ENCODE results near the gene SETBP1.

The SETBP1 gene

DNA sequence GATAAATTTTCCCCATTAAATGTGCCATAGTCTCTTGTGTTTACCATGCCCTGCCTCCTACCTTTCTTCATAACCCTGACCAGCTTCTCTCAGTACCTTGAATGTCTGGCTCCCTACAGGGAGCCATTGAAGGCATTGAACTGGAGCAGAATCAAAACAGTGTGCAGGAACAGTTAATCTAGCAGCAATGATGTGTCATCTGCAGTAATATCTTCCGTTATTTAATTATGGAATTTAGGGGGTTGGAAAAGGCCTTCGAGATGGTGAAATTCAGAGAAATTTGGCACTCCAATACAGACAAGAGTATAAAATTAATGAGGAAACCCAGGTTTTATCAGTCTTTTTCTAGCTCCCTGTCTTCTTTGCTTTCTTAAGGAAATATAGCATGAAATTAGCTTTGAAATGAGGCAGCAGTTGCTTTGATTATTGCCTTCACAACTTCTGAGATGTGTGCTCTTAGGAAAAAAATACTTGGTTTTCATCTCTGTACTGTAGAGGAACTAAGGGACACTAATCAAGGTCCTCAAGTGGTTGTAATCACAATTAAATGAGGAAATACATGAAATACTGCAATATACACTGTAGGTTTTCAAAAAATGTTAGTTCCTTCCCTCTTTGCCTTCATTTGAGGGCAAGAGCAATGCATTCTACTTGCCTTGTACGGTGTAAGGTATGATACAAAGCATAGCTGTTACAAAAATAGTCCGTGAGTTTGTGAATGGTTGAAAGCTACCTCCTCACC is 369.1 kb downstream of the SETBP1 start:
- FAIRE-seq: no peak

DNA sequence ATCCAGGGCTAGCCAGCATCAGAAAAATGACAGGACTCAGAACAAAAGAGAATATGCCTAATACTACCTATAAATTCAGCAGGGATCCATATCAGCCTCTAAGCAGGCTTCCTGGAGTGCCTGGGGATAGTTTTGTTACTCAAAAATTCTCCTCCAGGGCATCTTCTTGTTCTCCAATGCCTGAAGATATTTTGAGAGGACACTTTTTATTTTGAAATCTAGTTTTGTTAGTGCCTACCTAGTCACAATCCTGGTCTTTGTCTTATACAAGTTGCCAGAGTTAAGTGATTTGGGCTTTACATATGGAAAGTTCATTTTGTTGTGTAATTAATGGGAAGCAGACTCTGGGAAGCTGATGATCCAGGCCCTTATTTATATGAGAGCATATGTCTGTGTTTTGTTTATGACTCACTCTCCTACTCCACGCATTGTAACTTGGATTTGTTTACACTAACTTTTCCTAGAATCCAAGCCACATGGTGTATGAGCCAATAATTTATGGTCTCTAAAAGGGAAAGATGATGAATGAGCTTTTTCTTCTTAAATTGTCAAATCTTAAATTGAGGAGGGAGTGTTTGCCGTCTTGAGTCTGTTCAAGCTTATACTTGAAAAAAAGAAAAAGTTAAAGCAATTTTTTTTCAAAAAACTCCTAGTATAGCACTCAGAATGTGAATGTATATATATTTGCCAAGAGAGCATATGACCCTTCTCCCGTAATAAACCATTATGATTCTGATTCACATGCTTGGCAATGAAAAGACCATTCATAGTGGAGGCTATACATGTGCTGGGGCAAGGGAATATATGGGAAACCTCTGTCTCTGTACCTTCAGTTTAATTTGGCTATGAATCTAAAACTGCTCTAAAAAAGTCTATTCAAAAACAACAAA is 370.3 kb downstream of the SETBP1 start:
- no peak for FAIRE-seq

DNA sequence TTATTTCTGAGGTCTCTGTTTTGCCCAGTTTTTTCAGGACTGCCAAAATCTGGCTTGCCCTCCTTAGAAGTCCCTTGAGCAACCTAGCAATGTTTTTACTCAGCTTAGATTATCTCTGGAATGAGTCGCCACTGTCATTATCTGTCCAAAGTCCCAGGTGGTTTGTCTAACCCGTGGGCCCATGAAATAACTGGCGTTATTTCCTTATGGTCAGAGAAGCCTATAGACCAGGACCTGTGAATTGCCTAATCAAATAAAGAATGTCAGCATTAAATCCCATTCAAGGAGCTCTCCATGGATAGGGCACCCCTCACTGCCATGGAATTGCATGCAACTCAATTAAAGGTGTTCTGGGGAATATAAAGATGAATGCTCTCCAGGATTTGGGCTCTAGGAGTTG is 373.9 kb downstream of the SETBP1 start:
- no peak for FAIRE-seq

DNA sequence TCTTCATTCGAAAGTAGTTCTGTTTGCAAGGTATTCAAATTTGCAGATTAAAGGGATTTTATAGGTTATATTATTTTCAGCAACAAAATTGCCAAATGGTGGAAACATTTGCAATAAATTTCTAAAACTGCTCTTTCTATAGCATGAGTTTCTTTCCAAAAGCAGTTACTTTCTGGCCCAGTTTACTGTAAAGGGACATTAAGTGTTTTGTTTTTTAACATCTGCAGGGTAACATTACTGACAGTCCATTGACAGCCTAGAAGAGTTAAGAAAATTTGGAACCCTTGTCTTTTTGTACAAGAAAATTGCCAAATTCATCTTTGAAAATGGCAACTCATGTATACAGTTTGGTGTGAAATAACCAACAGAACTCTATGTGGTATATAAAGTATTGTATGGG is 375.1 kb downstream of the SETBP1 start:
- no peak for FAIRE-seq

DNA sequence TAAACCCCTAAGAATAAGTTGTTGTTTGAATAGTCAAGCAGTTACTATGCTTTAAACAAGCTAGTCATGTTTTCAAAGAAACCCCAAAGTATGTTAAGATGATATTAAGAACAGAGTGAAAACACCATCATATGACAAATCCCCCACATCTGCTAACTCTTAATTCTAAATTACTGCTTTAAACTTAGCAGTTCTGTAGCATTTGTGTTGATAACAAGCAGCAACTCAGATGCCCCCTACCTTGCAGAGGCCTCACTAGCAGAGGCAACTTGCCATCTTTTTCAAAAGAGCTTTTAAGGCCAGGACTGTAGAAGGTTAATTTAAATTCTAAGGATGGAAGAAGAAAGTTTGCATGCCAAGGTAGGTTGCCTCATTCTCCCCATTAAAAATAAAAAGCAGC is 376.2 kb downstream of the SETBP1 start:
- FAIRE-seq: no peak

DNA sequence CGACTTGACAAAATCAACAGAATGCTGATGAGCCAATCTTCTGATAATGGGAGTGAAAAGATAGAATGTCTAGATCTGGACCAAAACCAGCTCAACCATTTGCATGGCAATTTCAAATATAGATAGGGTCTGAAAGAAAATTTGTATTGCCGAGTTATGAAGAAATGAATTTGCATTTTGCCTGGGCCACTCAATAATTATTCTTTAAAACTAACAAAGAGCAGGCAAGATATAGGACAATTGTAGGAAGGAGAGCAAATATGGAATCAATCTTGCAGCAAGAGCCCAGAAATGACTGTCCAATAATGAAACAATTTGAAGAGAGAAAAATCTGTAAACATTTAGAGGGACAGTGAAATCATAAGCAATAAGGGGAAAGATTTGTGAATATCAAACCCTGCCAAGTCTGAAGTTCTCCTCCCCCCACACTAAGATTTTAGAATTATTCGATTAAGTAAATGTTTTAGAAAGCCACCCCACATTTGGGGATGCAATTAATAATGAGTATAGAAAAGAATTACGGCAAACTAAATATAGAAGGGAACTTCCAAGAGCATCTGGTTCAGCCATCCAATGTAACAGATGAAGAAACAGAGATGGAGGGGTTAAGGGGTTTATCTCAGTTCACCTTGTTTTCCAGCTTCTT is 377.4 kb downstream of the SETBP1 start:
- no peak for FAIRE-seq

DNA sequence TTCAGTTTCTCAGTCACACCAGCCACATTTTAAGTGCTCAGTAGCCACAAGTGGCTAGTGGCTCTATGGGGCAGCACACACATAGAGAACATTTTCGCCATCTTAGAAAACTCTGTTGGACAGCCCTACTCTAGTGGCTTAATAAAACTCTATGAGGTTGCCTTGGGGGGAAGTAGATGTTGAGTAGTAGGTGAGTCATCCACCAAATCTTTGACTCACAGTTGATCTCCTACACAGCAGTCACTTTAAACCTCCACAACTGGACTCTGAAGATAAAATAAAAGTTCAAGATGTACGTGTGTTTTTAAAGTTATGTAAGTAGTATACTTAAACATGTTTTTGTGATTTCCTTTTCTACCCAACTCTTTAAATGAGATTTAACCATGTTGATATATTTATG is 379.0 kb downstream of the SETBP1 start:
- FAIRE-seq: no peak

DNA sequence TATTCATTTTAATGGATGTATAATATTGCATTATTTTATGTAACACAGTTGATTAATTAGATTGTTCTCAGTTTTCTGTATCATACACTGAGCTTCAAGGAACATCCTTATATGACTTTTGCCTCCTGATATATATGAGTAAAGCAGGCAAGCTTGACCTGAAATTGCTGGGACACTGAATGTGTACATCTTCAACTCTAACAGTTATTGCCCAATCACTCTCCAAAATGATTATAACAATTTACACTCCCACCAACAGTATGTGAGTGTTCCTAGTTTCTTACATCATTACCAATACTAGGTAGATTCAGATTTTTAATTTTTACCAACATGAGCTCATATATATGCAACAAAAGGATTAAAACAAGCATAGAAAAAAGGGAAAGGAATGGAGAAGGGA is 379.4 kb downstream of the SETBP1 start:
- FAIRE-seq: no peak

DNA sequence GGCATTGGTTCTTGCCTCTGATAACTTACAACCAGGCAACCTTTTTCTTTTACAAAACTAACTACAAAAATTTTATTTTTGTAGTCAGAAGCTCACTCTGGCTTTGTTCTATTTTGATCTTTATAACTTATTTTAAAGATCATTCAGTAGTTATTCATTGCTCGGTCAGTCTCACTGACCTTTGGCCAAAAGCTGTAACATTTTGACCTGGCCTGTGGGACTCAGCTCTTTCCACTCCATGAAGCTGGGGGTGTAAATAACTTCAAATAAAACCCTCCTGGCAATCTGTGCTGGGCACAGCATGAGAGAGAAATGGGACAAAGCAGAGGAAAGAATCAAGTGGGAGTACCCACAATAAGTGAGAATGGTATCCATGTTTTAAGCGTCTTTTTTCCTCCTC is 380.7 kb downstream of the SETBP1 start:
- FAIRE-seq: no peak

DNA sequence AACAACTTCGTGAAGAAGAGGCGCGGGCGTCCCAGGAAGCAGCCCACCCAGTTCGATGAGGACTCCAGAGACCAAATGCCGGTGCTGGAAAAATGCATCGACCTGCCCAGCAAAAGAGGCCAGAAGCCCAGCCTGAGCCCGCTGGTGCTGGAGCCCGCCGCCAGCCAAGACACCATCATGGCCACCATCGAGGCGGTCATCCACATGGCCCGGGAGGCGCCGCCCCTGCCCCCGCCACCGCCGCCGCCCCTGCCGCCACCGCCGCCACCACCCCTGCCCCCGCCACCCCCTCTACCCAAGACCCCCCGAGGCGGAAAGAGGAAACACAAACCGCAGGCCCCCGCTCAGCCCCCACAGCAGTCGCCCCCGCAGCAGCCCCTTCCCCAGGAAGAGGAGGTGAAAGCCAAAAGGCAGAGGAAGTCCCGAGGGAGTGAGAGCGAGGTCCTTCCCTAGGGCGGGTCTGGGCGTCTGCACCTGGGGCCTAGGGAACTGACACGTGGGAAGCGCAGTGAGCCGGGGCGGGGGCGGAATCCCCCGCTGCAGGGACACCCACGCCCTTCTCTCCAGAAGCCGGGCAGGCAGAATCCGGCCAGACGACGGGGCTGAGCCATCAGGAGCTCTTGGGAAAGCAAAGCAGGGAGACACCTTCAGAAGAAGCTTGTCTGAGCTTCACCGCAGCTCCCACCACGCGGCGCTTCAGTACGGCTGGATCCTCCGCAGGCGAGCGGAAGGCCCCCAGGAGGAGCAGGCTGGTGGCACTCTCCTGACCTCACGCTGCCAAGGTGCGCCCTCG is 382.8 kb downstream of the SETBP1 start:
- no peak for FAIRE-seq

DNA sequence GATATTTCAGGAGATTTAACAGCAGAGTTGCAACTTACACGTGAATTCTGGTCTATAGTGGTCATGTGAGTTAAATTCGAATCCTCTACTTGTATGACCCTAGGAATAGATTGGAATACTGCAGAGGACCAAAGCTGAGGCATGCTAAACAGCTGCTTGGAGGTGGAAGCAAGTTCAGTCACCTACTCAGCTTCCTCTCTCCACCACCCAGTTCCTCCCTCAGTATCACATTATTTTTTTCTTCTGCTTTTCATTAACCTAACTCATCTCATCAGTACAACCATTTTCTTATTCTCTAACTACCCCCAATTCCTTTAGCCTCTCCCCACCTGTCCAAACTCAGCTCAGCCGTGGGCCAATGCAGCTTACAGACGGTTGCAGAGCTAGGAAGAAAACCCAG is 385.5 kb downstream of the SETBP1 start:
- no peak for FAIRE-seq

DNA sequence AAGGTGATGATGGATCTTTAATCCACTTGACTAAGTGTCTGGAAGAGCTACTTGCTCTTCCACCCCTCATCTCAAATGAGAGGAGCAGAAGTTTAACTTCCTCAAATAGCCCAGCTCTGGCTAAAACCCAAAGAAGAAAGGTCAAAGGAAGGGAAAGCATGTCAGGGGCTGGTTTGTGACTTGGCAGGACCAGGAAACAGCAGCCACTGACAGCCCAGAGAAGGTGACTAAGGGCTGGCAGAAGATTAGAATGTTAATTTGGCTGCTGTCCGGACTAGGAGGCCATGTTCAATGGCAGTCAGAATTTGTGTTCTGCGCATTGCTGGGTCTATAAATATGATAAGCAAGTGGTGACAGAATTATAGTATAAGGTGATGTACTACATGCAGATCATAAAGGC is 386.2 kb downstream of the SETBP1 start:
- FAIRE-seq: no peak

DNA sequence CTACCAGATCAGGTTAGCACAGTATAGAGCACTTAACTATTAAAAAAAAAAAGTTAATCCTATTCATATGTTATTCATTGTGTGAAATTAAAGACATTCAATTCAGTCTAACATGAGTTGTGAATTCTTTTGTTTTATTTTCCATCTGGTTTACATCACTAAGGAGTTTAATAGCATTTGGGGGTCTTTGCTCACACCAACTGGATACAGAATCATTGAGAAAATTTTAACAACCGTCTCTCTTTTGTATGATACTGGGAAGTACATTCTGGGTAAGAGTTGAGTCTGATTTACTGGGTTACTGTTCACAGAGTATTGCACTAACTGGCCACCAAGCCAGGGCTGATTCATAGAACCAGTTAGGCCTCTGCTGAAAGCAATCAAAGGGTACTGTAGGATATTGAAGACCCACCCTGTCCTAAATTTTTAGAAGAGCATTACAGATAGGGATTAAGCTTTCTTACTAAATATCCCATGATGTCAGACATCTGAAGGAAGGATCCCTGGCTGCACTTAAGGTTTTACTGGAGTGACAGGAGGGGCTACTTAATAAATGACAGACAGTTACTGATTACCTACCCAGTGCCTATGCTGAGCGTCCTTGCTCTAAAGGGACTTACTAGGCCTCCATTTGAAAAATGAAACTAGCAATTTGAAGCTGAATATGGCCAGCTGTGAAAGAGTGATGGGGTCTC is 387.9 kb downstream of the SETBP1 start:
- FAIRE-seq: no peak

DNA sequence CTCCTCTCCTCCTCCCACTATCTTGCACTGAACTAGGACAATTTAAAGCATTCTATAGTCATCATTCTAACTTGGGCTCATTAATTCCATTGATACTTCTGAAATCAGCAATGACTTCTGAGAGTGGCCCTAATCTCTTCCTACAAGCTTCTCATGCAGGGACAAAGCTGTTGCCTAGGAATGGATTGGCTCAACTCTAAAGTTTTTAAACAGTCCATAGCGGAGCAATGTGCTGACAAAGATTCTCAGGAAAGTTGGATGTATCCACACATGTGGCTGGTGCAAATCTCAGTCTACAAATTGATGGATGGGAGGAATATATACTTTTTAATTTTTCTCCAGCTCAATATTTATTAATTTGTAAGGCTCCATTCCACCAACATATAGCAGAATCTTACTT is 388.9 kb downstream of the SETBP1 start:
- no peak for FAIRE-seq

DNA sequence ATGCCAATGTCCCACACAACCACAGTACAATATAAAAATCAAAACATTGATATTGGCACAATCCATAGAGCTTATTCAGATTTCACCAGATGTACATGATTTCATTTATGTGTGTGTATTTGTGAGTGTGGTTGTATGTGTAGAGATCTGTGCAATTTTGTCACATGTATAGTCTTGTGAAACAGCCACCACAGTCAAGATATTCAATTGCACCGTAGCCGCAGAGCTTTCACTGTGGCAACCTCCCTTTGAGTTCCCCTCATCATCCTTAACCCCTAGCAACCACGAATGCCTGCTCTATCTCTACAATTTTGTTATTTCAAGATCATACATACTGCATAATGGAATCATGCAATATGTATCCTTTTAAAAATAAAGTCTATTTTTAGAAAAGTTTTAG is 391.3 kb downstream of the SETBP1 start:
- FAIRE-seq: no peak

DNA sequence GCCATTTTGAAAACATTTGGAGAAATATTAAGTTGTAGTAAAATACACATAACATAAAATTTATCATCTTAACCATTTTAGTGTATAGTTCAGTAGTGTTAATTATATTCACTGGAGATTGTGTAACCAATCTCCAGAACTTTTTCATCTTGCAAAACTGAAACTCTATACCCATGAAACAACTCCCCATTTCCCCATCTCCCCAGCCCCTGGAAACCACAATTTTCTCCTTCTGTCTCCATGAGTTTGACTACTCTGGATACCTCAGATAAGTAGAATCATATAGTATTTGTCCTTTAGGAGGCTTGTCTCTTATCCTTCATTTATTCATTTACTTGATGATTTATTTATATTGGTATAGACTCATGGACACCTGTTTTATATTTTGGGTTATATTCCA is 392.9 kb downstream of the SETBP1 start:
- FAIRE-seq: no peak

DNA sequence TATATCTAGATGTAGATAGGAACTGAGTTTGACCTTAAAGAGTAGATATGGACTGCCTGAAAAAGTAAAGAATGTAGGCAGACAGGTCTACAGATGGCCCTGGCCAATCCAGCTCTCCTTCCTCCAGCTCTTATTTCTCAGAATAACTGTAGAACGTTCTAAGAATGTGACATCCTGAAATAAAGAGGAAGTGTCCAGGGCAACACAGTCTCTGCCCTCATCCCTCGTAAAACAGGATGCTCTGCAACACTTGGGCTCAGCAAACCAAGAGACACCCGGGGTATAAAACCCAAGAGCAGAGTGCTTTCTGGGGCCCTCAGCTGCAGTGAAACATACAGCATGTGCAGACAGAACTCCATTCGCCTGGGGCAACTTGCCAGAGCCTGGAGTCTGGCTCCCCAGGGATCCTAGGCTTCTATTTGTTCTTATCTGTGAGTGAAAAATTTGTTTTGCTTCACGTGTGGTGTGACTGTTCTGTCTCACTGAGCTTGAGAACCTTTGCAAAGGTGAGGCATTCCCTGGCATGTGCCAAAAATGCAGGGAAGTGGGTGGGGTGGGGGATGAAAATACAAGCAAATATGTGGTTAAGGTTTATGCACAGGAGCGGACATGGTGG is 401.0 kb downstream of the SETBP1 start:
- FAIRE-seq: no peak

DNA sequence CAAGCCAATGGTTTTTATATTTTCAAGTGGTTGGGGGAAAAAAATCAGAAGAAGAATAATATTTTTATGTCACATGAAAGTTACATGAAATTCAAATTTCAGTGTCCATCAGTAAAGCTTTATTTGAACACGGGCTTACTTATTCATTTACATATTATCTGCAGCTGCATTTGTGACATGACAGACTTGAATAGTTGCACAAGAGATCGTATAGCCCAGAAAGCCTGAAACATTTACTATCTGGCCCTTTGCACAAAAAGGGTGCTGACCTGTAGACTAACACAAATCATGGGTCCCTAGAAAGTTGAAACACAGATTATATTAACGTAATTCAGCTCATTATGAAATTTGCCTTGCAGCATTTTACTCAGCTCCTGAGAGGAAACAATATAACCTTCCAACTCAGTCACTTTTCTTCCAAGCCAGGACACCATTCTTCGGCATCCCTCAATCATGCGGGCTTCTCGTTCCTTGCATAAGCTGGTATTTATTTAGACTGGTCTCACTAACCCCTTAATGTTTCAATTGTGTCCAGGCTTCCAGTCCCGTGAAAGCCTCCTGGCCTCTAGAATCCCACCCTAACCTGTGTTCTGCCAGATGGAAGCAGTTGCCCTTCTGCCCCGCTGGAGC is 402.7 kb downstream of the SETBP1 start:
- no peak for FAIRE-seq

DNA sequence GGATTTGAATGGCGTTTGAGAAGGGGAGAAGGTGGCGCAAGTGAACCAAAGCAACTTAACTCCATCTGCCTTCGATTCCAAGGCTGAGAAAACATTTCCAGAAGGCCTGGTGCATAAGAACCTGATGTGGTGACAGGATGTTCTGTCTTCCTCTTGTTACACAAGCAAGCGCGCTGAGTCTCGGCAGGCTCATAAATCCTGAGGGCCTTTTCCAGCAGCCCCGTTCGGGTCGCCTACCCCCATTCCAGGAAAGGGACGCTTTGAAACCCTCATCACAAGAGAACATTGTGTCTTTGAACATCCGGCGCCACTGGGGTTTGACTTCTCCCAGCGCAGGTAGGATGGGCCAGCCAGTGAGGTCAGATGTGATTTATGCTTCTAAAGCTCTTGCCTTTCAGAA is 403.5 kb downstream of the SETBP1 start:
- no peak for FAIRE-seq

DNA sequence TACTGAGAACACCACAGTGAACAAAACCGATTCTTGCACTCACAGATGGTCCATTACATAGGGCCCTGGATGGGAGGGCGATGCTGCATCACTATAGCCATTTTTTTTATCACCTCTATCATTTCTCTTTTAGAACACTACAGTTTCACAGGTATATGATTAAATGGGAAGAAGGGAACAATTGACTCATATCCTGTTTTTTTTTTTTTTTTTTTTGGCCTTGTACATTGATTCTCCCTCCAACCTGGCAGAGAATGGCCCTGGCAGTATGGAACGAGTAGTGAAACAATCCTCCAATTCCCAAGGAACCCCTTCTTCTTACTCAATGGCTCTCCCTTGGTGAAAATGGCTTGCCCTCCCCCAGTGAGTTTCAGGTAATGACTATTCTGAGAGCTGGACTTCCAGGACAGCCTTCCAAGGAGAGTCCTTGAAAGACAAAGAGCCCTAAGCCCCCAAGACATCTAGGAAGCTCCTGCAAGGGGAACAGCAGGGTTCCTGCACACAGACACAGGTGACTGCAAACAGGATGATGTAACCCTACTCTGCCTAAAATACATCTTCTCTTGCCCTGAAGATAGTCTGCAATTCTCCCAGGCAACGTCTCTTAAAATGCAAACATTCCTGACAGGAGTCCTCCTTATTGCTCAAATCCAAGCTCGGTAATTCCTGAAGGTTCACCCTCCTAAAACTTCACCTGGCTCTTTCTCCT is 405.4 kb downstream of the SETBP1 start:
- FAIRE-seq: no peak

DNA sequence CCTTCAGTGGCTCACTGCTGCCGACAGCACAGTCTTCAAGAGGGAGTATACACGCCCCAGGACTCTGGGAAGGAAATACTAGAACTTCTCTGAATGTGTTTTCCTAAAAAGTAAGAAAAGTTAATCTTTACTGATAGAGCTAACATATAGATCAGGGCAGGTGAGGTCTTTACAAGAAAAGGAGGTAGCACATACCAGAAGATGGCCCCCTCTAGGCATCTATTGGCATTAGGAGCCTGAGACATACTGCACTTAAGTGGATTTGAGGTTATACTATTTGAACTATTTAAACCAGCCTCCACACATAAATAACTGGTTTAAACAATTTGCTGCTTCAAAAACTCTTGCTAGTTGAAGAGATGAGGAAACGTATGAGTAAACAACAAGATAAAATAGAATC is 406.1 kb downstream of the SETBP1 start:
- no peak for FAIRE-seq

All from TTC549 (cell line).